HG03097 (cell line): ENCODE results near the gene PARP11.

Source experiments
- ATAC-seq: cut with Tn5 transposase; IDR thresholded peaks from one replicate; pipeline ENCODE4 v1.9.1; 2021; ENCODE audit not compliant: unreplicated experiment, low FRiP score

The PARP11 gene

DNA sequence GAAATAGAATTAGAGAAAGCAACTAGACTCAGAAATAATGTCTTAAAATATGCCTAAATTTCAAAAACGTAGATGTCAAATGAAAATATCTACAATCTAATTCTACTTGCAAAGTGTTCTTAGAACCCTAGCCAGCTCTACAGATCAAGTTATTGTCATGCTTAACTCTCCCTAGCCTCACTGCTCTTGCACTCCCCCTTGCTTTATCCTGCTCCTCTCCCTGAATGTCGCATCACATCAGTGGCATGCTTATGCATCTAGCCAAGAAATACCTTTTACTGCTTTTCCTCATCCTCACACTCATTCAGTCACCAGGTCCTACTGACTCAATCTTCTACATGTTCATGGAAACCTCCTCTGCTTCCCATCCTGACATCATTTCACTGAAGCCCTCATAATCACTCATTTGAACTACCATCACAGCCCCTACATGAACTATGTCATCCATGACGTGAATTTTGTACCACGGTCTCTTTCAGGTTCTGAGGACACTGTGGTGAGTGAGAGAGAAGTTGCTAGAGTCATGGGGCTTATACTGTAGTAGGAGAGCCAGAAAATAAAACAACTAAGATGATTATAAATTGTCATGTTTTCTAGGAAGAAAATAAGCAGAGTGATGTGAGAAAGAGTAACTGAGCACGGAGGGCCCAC lies 97.7 kb downstream of the PARP11 start:
- ATAC-seq = no peak

DNA sequence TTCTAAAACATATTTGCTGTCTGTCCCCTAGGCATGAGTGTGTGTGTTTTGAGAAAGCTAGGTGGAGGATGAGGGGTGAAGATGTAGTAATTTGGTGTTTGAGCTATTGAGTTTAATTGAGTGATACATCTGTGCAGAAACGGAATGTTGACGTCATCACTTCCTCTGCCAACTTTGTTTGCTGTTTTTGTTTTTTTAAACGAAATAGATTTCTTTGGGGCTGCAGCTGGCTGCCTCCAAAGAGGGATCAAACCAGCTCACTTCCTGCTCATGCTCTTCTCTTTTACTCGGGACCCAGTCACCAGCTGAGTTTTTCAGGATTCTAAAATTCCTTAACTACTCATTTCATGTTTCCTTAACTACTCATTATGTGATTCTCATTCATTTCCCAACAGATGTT lies 100.8 kb downstream of the PARP11 start:
- ATAC-seq = no peak

DNA sequence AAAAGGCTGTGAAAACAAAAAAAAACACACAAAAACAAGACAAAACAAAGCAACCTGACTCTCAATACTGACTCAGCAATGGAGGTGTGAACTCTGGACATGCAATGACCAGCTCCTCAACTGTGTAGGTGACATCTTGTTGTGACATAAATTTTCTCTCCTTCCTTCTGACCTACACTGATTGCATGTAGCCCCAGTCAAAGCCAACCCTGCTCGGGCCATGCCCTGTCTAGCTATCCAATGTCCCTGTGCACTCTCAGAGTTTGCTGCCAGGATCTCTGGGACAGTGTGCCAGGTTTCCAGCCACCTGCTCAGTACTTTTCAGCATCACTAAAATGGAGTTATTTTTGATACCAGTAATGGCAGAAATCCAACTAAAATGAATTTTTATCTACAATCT lies 101.3 kb downstream of the PARP11 start:
- ATAC-seq = no peak

DNA sequence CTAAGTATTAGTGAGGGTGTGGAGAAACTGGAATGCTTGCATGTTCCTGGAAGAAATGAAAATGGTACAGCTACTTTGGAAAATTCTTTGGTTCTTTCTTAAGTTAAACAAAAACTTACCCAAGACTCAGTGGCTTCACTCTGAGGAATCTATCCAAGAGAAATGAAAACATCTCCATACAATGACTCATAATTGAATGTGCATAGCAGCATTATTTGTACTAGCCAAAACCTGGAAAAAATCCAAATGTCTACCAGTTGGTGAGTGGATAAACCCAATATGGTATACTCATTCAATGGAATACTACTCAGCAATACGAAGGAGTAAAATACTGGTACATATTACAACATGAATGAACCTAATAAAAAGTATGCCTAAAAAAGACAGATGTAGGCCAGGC lies 102.3 kb downstream of the PARP11 start:
- ATAC-seq = no peak

DNA sequence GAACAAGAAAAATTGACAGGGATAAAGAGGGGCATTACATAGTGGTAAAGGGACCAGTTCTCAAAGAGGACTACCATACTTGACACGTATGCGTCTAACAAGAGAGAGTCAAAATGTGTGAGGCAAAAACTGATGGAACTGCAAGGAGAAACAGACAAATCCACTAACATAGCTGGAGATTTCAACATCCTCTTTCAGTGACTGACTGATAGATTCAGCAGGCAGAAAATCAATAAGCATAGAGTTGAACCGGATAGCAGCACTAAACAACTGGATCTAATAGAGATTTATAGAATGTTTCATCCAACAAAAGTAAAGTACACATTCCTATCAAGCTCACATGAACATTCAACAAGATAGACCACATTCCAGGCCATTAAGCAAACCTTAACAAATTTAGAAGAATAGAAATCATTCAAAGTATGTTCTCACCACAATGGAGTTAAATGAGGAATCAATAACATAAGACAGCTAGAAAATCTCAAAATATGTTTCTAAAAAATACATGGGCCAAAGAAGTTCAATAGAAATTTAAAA lies 104.2 kb downstream of the PARP11 start:
- no peak for ATAC-seq

DNA sequence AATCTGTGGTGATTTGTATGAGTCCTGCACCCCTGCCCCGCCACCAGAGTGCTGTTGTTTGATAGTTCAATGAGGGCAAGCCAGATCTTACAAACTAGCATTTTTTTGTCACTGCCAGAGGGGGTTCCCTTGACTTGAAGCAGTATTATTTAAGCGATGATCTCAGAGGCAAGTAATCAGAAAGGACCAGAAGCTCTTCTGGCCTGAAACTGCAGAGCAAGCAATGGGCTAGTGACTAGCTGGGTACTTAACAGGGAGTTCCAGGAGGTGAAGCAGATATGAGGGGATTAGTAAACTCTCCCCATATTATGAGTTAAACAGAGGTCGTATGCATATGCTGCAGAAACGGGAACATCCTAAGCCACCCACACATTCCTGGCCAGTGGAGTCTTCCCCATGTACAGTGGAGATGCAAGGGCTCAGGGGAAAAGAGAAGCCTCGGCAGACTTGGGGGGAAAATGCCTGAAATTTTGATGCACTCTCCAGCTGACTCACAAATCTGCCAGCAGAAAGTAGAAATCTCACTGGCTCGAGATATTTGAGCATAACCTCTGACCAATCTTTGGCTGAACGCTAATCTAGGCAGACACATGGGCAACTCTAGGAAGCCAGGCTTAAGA lies 112.0 kb downstream of the PARP11 start:
- ATAC-seq = no peak

DNA sequence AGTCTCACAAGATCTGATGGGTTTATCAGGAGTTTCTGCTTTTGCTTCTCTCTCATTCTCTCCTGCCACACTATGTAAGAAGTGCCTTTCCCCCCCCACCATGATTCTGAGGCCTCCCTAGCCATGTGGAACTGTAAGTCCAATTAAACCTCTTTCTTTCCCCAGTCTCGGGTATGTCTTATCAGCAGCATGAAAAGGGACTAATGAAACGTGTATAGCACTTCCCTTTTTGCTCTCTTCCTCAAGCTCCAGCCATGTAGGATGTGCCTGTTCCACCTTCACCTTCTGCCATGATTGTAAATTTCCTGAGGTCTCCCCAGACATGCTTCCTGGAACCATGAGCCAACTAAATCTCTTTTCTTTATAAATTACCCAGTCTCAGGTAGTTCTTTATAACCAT lies 113.3 kb downstream of the PARP11 start:
- ATAC-seq = no peak
